Osteocyte (in vitro differentiated cells): ENCODE results near the gene OR6N1. TPM values are rescaled to one million over a fixed set of nuclear protein-coding genes. Genes with fewer than 3 reads are reported as not detected.

Source experiments
- DNase-seq: peaks from one replicate; pipeline ENCODE4 v3.0.0; 2021; ENCODE audit warnings: mixed read lengths; ENCODE audit not compliant: unreplicated experiment; ENCODE audit errors: extremely low spot score
- H3K27ac Mint-ChIP-seq: one replicate; pipeline ENCODE4 v1.8.0; 2021; ENCODE audit warnings: mild to moderate bottlenecking, mixed read lengths; ENCODE audit not compliant: unreplicated experiment
- H3K27me3 Mint-ChIP-seq: one replicate; pipeline ENCODE4 v1.8.0; 2021; ENCODE audit warnings: mixed read lengths; ENCODE audit not compliant: unreplicated experiment
- H3K36me3 Mint-ChIP-seq: one replicate; pipeline ENCODE4 v1.8.0; 2021; ENCODE audit warnings: mixed read lengths; ENCODE audit not compliant: unreplicated experiment
- H3K4me1 Mint-ChIP-seq: one replicate; pipeline ENCODE4 v1.8.0; 2021; ENCODE audit warnings: mixed read lengths; ENCODE audit not compliant: unreplicated experiment
- H3K4me3 Mint-ChIP-seq: one replicate; pipeline ENCODE4 v1.8.0; 2021; ENCODE audit warnings: mild to moderate bottlenecking, moderate library complexity, mixed read lengths; ENCODE audit not compliant: unreplicated experiment
- H3K9me3 Mint-ChIP-seq: one replicate; pipeline ENCODE4 v1.8.0; 2021; ENCODE audit warnings: mixed read lengths; ENCODE audit not compliant: unreplicated experiment
- total RNA-seq: library from RNA; stranded (reverse); gene quantifications from 2 replicates; pipeline ENCODE4 v1.2.1, GENCODE V29; 2021
- TF ChIP-seq, protein P1 (sequence below): fragments of 200-600 bp; sonication (generic); IDR thresholded peaks from 2 replicates; pipeline ENCODE4 v1.5.0; 2021; ENCODE audit warnings: antibody characterized with exemption, mild to moderate bottlenecking, moderate library complexity

Gene OR6N1
- total RNA-seq, 1 donor from 2014 or later = not detected

DNA sequence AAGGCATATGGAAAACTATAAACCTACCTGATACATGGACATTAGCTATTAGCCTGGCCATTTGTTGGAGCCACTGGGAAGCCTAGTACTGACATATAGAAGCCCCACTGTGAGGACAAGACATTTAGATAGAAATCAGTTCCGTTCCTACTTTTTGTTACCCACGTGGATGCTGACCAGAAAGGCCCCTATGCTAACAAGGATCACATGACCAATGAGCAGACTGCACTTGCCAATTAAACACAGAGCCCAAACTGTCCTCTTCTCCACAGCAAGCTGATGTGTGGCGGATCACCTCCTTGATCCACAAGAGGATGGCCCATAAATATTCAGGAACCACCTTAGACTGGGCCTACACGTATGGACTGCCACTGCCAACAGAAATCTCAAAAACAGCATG is 40.3 kb downstream of the OR6N1 start:
- Mint-ChIP-seq H3K27me3 (peaks cover 5% of the 10 kb centered on the region), H3K27ac (no peak overlapping the region), H3K9me3 (no peaks in the 10 kb centered on the region), H3K4me3 (no peak overlapping the region), H3K36me3 (no peaks in the 10 kb centered on the region), H3K4me1 (no peaks in the 10 kb centered on the region)
- DNase-seq = no peak
- TF ChIP-seq, protein P1, sequence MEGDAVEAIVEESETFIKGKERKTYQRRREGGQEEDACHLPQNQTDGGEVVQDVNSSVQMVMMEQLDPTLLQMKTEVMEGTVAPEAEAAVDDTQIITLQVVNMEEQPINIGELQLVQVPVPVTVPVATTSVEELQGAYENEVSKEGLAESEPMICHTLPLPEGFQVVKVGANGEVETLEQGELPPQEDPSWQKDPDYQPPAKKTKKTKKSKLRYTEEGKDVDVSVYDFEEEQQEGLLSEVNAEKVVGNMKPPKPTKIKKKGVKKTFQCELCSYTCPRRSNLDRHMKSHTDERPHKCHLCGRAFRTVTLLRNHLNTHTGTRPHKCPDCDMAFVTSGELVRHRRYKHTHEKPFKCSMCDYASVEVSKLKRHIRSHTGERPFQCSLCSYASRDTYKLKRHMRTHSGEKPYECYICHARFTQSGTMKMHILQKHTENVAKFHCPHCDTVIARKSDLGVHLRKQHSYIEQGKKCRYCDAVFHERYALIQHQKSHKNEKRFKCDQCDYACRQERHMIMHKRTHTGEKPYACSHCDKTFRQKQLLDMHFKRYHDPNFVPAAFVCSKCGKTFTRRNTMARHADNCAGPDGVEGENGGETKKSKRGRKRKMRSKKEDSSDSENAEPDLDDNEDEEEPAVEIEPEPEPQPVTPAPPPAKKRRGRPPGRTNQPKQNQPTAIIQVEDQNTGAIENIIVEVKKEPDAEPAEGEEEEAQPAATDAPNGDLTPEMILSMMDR = no peak

GRCh38 chr1:158730453-158730852 is 41.5 kb downstream of the OR6N1 start:
- no peak overlapping the region for H3K4me3 Mint-ChIP-seq
- peaks cover 8% of the 10 kb centered on the region for H3K27me3 Mint-ChIP-seq
- no peaks in the 10 kb centered on the region for H3K4me1 Mint-ChIP-seq
- TF ChIP-seq, protein P1 = no peak
- H3K27ac Mint-ChIP-seq = no peak overlapping the region
- H3K9me3 Mint-ChIP-seq = no peaks in the 10 kb centered on the region
- no peak for DNase-seq
- no peaks in the 10 kb centered on the region for H3K36me3 Mint-ChIP-seq

GRCh38 chr1:158728510-158729225 is 43.3 kb downstream of the OR6N1 start:
- H3K9me3 Mint-ChIP-seq = no peaks in the 10 kb centered on the region
- no peak overlapping the region for H3K4me3 Mint-ChIP-seq
- TF ChIP-seq, protein P1 = no peak
- H3K4me1 Mint-ChIP-seq = no peaks in the 10 kb centered on the region
- H3K27me3 Mint-ChIP-seq = peaks cover 8% of the 10 kb centered on the region
- no peak overlapping the region for H3K27ac Mint-ChIP-seq
- H3K36me3 Mint-ChIP-seq = no peaks in the 10 kb centered on the region
- no peak for DNase-seq

DNA sequence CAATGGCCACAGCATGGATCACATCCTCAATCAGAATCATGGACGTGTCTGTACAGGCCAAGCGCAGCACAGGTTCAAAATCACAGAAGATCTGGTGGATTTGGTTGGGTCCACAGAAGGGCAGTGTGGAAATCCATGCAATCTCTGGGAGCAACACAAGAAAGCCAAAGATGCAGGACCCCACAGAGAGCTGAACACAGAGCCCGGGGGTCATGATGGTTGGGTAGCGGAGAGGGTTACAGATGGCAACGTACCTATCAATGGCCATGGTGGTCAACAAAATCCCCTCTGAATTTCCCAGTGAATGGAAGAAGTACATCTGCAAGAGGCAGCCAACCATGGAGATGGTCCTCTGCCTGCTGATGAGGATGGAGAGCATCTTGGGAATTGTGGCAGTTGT is 47.6 kb downstream of the OR6N1 start:
- TF ChIP-seq, protein P1 = no peak
- H3K36me3 Mint-ChIP-seq = no peaks in the 10 kb centered on the region
- H3K4me3 Mint-ChIP-seq = no peak overlapping the region
- no peak overlapping the region for H3K27ac Mint-ChIP-seq
- DNase-seq = no peak
- no peaks in the 10 kb centered on the region for H3K9me3 Mint-ChIP-seq
- no peaks in the 10 kb centered on the region for H3K4me1 Mint-ChIP-seq
- peaks cover 10% of the 10 kb centered on the region for H3K27me3 Mint-ChIP-seq

DNA sequence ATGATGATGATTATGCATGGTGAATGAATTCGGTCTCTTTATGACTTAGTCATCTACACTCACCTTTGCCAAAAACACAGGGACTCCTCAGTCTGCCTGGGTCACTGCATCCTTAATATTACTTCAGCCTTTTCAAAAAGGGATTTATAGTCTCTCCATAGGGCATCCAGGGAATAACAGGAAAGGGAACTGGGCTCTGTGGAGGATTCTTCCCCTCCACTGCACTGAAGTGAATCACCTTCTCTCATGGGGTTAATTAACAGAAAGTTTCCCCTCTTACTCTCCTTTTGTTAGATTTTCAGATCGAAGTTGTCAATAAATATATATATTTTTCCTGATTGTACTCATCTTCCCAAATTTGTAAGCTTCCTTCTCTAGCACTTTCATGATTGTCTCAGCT is 51.4 kb downstream of the OR6N1 start, which contains the start of gene OR6K3:
OR6K3 (minus strand) TSS at position 101 of the 400 bp plus-strand sequence. CDS start 2,605 bp downstream, outside the sequence.
- no peak for DNase-seq
- H3K4me3 Mint-ChIP-seq = no peak within 1 kb of the TSS
- no peak within 1 kb of the TSS for H3K27ac Mint-ChIP-seq
- peaks cover 2% of the 10 kb centered on the region for H3K27me3 Mint-ChIP-seq
- TF ChIP-seq, protein P1 = no peak
- H3K9me3 Mint-ChIP-seq = no peaks in the 10 kb centered on the region
- no peaks in the 10 kb centered on the region for H3K4me1 Mint-ChIP-seq
- no peaks in the 10 kb centered on the region for H3K36me3 Mint-ChIP-seq
